HG03159 (cell line): Measurements from ENCODE around the gene DDX39B.
A peak's percentile ranks its signal among the peaks of the same experiment; 100 is the strongest.
"Not testable (repeated sequence)": the region's sequence is repeated elsewhere in the genome, so short reads cannot be mapped to it uniquely, and the experiment has no call there.

Experiments used
- ATAC-seq: cut with Tn5 transposase; IDR thresholded peaks from one replicate; pipeline ENCODE4 v1.9.1; 2021; ENCODE audit warnings: mild to moderate bottlenecking, moderate library complexity; ENCODE audit not compliant: unreplicated experiment

Gene DDX39B

DNA sequence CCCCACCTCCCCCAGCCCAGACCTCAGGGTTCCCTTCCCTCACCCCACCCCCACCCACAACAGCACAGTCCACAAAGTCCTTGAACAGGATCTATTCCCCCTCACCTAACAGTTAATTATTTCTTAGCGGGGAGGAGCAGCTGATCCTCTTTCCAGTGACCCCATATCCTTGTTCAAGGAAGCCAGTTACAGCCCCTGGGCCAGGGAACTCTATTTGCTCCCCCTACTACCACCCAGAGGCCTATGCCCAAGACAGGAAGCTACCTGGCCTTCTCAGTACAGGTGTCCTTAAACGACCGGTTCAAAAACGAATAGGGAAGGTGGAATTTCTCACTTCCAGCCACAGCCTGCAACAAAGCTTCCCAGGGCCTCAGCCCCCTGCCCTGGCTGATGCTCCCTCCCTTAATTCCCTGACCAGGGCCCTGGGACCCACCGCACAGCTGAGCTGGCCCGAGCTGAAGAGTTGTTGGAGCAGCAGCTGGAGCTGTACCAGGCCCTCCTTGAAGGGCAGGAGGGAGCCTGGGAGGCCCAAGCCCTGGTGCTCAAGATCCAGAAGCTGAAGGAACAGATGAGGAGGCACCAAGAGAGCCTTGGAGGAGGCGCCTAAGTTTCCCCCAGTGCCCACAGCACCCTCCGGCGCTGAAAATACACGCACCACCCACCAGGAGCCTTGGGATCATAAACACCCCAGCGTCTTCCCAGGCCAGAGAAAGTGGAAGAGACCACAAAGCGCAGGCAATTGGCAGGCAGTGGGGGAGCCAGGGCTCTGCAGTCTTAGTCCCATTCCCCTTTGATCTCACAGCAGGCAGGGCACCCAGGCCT, 12.3 kb downstream of the DDX39B start:
- ATAC-seq, result no peak

DNA sequence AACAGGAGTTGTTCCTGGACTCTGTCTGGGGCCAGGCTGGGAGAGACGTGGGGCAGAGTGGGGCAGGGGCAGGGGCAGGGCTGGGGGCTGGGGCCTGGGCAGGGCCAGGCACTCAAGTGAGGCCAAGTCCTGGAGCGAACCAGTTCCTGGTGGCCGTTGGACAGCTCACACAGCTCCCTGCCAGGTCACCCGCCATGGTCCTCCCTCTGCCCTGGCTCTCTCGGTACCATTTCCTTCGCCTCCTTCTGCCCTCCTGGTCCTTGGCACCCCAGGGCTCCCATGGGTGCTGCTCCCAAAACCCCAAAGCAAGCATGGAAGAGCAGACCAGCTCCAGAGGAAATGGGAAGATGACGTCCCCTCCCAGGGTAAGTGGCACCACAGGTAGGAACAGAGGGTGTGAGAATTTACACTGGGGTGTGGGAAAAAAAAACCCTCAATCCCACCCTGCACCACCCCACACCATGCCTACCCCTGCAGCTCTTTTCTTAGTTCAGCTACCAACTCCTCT, 12.9 kb downstream of the DDX39B start, which contains the start of gene MCCD1:
Gene MCCD1, plus strand, starts transcription at position 142 of the 508 bp plus-strand sequence. Its CDS starts 53 bp downstream, at position 195.
- no peak for ATAC-seq

DNA sequence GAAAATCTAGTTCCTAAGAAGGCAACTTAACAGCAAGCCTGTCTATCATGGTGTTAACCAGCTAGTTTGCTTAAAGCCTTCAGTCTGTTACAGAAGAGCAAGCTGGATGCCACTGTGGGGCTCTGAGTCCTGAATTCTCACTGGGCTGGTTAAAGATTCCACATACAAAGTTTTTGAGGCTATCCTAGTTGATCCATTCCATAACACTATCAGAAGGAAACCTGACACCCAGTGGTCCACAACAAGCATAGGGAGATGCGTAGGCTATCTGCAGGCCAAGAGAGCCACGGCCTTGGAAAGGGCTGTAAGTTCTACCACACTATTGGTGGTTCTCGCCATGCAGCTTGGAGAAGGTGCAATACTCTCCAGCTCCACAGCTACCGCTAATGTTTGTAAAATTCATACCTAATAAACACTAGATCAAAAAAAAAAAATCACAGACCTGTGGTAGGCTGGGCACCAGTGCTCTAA, 13.5 kb downstream of the DDX39B start:
- no peak for ATAC-seq

DNA sequence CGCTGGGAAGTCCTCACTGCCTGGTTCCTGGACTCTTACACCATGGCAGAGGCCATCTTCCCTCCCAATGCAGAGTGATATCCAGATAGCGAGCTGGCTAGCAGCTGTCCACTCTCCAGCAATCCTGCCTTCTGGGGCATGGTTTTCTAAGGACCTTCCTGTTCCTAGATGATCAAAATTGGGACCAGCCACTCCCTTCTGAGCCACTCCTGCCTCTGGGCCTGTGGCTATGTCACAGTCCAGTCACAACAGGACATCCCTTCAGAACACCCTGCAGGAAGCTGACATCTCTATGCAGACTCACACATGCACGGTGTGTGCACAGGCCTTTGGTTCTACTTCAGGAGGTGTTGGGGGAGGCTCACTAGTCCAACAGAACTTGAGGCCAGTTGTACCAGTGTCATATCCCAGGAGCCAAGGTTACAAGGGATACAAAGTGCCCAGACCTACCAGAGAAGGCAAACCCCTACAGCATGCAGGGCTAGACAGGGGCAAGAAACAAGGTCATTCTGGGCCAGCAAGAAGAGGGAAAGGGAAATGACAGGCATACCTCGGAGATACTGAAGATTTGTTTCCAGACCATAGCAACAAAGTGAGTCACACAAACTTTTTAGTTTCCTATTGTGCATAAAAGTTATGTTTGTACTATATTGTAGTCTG, 15.7 kb downstream of the DDX39B start:
- no peak for ATAC-seq

- ATAC-seq, result no peak
Observed at GRCh38 chr6:31525553-31525931, 16.3 kb downstream of the DDX39B start.

- ATAC-seq, result no peak
Observed at GRCh38 chr6:31521835-31522234, 20.0 kb downstream of the DDX39B start.

DNA sequence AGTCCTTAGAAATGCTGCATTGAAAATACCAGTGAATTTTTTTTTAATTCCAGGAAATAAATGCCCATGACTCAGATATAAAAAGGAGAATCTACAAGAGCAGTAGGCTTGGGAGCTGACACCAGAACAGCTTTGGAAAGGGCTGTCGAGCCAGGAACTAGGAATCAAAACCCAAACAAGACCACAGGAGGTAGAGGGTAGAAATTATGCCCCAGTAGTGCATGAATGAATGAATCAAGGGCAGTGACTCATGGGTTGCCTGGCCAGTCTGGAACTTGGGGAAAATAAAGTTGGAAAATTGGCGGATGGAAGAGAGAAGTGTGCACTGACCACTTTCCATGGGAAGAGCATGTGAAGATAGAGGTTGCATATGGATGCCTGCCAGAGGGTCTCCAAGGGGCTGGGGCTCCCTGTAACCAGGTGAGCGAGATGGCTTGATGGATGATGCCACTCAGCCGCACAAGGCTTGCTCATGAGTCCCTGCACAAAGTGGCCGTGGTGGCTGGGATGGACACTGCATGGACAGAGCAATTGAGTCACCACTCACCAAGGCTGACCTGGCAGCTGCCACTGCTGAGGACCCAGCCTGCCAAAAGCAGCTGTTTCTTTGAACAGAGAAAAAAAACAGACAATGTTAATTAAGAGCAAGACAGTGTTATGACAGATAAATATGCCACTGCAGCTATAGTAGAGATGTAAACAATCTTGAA, 28.2 kb downstream of the DDX39B start:
- ATAC-seq, result no peak

GRCh38 chr6:31510007-31510406, 31.8 kb downstream of the DDX39B start:
- no peak for ATAC-seq

DNA sequence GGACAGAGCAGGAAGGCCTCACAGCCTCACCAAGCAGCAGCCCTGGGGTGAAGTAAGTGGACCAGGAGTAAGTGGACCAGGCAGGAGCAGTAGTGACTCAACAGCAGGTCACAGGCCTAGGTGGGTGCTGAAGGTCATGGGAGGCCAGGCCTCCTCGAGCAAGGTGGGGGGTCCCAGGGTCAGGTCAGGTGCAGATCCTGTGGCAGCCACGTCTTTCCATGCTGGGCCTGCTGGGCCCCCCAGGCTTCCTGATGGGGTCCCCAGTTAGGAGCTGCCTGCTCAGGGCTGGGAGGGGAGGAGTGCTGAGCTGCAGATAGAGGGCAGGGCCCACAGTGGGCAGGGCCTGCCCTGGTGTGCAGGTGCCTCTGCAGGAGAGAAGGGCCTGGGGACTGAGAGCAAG, 32.8 kb downstream of the DDX39B start:
- not testable (repeated sequence) for ATAC-seq

- ATAC-seq, result no peak
Observed at GRCh38 chr6:31502586-31502985, 39.2 kb downstream of the DDX39B start.

DNA sequence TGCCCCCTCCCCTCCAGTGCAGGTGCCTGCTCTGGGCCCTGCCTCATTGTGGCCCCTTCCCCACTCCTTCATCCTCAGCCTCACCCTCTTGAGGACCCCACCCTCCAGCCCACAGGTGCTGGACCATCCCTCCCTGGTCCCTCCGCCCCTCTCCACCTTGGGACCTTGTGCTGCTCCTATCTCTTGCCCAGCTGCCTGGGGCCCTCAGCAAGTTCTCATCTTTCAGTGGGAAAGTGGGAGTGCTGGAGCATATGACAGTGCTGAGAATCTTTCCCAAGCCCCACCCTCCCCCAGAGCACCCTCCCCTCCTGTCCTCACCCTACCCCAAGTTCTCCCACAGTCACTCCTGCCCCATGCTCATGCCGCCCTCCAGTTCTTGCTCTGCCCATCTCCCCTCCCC, 42.2 kb downstream of the DDX39B start:
- ATAC-seq, result not testable (repeated sequence)

DNA sequence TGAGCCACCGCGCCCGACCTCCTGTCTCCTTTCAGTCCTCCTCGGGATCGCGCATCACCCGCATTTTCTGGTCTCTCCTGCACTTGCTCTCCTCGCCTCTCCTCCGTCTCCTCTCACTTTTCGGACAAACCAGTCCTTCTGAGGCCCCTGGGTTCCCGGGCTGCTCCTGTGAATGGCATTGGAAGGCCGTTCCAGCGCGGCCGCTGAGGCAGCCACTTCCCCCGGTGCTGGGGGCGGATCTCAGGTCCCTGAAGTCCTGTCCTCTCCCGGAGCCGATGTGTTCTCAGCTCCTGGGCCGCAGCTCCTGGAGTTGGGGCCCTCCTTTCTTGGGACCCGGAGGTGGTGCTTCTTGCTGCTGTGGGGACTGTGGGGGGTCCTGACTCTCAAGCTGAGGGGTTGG, 43.1 kb downstream of the DDX39B start:
- ATAC-seq, result no peak

GRCh38 chr6:31497531-31498476, 44.0 kb downstream of the DDX39B start, which contains the start of gene MICB:
Gene MICB, plus strand, starts transcription at chr6:31498145. Its CDS starts 49 bp downstream, at chr6:31498194.
- ATAC-seq, result peak; percentile 43

DNA sequence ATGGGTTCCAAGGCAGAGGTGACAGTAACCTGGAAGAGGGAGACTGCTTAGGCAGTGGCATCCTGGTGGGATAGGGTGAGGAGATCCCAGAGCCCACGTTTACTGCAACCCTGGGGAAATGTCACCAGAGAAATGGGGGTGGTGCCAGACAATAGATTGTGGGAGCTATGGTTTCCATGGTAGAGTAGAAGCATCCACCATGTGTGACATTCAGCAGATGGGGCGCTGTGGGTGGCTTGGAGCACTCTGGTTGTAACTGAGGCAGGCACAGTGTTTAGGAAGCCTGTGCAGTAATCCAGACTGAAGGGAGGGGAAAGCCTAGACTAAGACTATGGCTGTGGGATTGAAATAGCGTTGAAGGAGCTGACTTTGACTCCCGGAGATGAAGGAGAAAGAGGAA, 45.0 kb downstream of the DDX39B start:
- ATAC-seq, result not testable (repeated sequence)

GRCh38 chr6:31495580-31495979, 46.2 kb downstream of the DDX39B start:
- ATAC-seq, result no peak

- peak; percentile 42 for ATAC-seq
Observed at GRCh38 chr6:31493875-31494694, 47.7 kb downstream of the DDX39B start.

- not testable (repeated sequence) for ATAC-seq
Observed at GRCh38 chr6:31493550-31493874, 48.3 kb downstream of the DDX39B start.

DNA sequence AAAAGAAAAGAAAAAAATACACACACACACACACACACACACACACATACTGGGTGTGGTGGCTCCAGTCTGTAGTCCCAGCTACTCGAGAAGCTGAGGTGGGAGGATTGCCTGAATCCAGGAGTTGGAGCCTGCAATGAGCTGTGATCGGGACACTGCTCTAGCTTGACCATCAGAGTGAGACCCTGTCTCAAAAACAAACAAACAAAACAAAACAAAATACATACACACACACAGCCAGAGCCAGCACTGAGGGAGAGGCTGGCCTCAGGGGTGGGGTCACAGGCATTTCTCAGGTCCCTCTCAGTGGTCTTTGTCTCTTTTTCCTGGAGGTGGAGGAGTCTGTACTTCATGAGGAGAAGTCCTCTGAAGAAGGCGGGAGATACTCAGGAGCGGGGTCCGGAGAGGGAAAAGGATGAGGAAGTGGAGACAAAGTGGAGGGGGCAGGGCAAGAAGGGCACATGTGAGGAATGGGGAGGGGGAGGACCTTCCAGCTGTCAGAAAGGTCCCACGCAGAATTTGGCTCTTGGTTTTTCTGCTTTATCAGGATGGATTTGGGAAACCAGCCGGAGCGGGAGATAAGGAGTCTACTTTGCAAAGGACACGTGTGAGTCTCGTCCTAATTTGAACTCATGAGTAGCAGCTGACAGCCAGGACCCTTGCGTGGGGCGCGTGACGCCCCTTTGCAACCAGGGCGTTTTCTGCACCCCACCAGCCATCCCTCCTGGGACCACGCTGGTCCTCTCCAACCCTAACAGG, 51.5 kb downstream of the DDX39B start:
- no peak for ATAC-seq

DNA sequence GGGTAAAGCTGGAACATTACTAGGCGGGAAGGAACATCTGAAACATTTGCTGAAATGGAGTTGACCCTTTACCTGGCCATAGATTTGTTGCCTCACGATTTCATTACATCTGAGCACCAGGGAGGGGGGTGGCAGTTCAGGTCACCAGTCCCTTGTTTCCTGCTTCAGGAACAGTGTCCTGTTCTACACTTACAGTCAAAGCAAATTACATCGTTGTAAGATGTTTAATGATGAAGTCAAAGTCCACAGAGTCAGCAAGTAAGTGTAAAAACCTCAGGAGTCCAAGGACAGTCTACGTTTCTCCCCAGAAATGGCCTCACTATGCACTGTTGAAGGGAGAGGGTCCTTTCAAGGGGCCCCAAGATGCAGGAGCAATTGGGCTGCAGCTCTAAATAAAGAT, 52.7 kb downstream of the DDX39B start:
- no peak for ATAC-seq
